Measurements from ENCODE around the gene NSFL1C.

The NSFL1C gene

GRCh38 chr20:1460275-1460674, 6.4 kb downstream of the NSFL1C start:
- no peak for ATAC-seq

GRCh38 chr20:1457992-1458391, 8.7 kb downstream of the NSFL1C start:
- DNase-seq: no peak
- ATAC-seq: no peak

More at GRCh38 chr20:1460275-1460674, 6.4 kb downstream of the NSFL1C start:
- no peak for DNase-seq

- DNase-seq: no peak
- no peak for ATAC-seq
These were observed 10.3 kb downstream of the NSFL1C start for GRCh38 chr20:1456300-1456699.

- ATAC-seq: no peak
- DNase-seq: no peak
These were observed 15.6 kb downstream of the NSFL1C start for GRCh38 chr20:1450926-1451491.

- ATAC-seq: no peak
- no peak for DNase-seq
These were observed 17.3 kb downstream of the NSFL1C start for GRCh38 chr20:1449370-1449769.

GRCh38 chr20:1448081-1448620, 18.5 kb downstream of the NSFL1C start:
- ATAC-seq (no peak), DNase-seq (no peak)

GRCh38 chr20:1446536-1446935, 20.1 kb downstream of the NSFL1C start:
- ATAC-seq (no peak), DNase-seq (no peak)

- DNase-seq (no peak), ATAC-seq (no peak)
These were observed 23.6 kb downstream of the NSFL1C start for GRCh38 chr20:1443085-1443484.

GRCh38 chr20:1442304-1442703, 24.3 kb downstream of the NSFL1C start:
- no peak for ATAC-seq
- DNase-seq: no peak

GRCh38 chr20:1441133-1441532, 25.5 kb downstream of the NSFL1C start:
- DNase-seq: no peak
- no peak for ATAC-seq

GRCh38 chr20:1440024-1440423, 26.6 kb downstream of the NSFL1C start:
- peak; percentile 44 for ATAC-seq
- peak; percentile 22 for DNase-seq

- DNase-seq (no peak), ATAC-seq (no peak)
These were observed 28.3 kb downstream of the NSFL1C start for GRCh38 chr20:1438361-1438760.

GRCh38 chr20:1437235-1437904, 29.3 kb downstream of the NSFL1C start:
- ATAC-seq (peak; percentile 47), DNase-seq (peak; percentile 79)

- ATAC-seq (no peak), DNase-seq (no peak)
These were observed 30.4 kb downstream of the NSFL1C start for GRCh38 chr20:1436263-1436662.

GRCh38 chr20:1435337-1435699, 31.3 kb downstream of the NSFL1C start:
- no peak for DNase-seq
- ATAC-seq: no peak

- DNase-seq (peak; percentile 65), ATAC-seq (peak; percentile 79)
These were observed 31.9 kb downstream of the NSFL1C start for GRCh38 chr20:1434571-1435336.

- DNase-seq (no peak), ATAC-seq (no peak)
These were observed 35.5 kb downstream of the NSFL1C start for GRCh38 chr20:1431158-1431557.

- ATAC-seq: no peak
- DNase-seq: no peak
These were observed 36.6 kb downstream of the NSFL1C start for GRCh38 chr20:1430004-1430451.

- ATAC-seq: no peak
- no peak for DNase-seq
These were observed 37.4 kb downstream of the NSFL1C start for GRCh38 chr20:1429143-1429728.

- ATAC-seq: no peak
These were observed 39.1 kb downstream of the NSFL1C start for GRCh38 chr20:1427457-1428054.

GRCh38 chr20:1426231-1426849, 40.3 kb downstream of the NSFL1C start:
- no peak for ATAC-seq
- DNase-seq: no peak

More at GRCh38 chr20:1427457-1428054, 39.1 kb downstream of the NSFL1C start:
- no peak for DNase-seq

- ATAC-seq: no peak
- DNase-seq: no peak
These were observed 42.3 kb downstream of the NSFL1C start for GRCh38 chr20:1424336-1424735.

Measured in stimulated activated naive CD8-positive, alpha-beta T cell treated with anti-CD3 and anti-CD28 coated beads, Interleukin-15, Interleukin-2, amounts not matched to agents 100 U/mL and 50 U/mL, for 24 hours (primary cell).